KOPT-K1 (cell line): Measurements from ENCODE around the gene CAPN13.

Experiments
- H3K27ac ChIP-seq: fragments of 200-600 bp; sonication (generic); 2 replicates; pipeline ENCODE4 v1.5.1; 2016; ENCODE audit warnings: antibody characterized with exemption, mild to moderate bottlenecking, low read depth, low read length; ENCODE audit not compliant: poor library complexity, severe bottlenecking
- H3K36me3 ChIP-seq: fragments of 200-600 bp; sonication (generic); 2 replicates; pipeline ENCODE4 v1.5.1; 2017; ENCODE audit warnings: antibody characterized with exemption, mild to moderate bottlenecking, low read length, moderate library complexity; ENCODE audit not compliant: insufficient read depth
- H3K9me3 ChIP-seq: fragments of 200-600 bp; sonication (generic); 2 replicates; pipeline ENCODE4 v1.5.1; 2017; ENCODE audit warnings: antibody characterized with exemption, low read length, mild to moderate bottlenecking; ENCODE audit not compliant: insufficient read depth, poor library complexity, severe bottlenecking

CAPN13 gene

DNA sequence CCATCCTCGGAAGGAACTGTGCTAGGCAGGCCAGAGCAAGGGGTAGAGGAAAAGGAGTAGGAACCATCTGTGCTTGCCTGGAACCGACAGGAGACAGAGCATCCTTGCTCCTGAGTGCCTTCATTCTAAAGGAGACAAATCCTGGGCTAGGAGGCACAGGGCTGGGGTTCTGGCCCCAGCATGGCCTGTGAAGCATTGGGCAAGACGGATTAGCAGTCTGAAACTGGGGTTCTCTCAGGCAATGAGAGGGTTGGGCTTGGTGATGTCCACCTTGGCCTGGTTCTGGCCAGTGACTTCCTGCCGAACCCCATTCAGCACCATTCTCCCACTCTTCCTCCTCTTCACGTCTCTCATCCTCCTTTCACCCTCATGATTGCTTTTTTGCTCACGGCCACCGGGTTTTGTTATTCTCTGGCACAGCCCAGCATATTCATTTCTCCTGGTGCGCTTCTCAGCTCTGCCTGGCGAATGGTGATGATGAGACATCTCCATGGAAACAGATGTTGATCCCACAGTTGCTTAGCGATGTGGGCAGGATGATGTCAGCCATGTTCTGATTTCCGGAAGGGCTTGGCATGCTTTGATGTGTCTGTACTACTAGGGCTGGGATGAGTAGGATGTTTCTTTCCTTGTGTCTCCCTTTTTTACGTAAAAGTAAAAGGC, 127.7 kb downstream of the CAPN13 start:
- Histone ChIP-seq H3K9me3 (no peaks in the 10 kb centered on the region), H3K36me3 (no peaks in the 10 kb centered on the region), H3K27ac (no peak overlapping the region)

GRCh38 chr2:30678410-30679137, 128.7 kb downstream of the CAPN13 start:
- Histone ChIP-seq H3K9me3 (no peaks in the 10 kb centered on the region), H3K36me3 (no peaks in the 10 kb centered on the region), H3K27ac (no peak overlapping the region)

GRCh38 chr2:30677861-30678385, 129.3 kb downstream of the CAPN13 start:
- Histone ChIP-seq H3K27ac (no peak overlapping the region), H3K36me3 (no peaks in the 10 kb centered on the region), H3K9me3 (no peaks in the 10 kb centered on the region)

DNA sequence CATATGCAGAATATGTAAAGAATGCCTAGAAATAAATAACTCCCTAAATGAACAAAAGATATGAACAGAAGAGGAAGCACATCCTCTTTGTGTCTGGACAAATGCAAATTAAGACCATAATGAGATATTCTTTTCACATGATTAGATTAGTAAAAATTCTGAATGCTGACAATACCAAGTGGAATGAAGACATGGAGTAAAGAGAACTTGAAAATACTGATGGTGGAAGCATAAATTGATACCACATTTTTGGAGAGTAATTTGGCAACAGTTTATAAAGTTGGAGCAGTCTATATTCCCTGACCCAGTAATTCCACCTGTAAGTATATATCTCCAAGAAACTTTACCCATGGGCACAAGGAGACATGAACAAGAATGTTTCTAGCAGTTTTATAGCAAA, 130.0 kb downstream of the CAPN13 start:
- H3K9me3 ChIP-seq, result no peaks in the 10 kb centered on the region
- H3K27ac ChIP-seq, result no peak overlapping the region
- H3K36me3 ChIP-seq, result no peaks in the 10 kb centered on the region

GRCh38 chr2:30675758-30676157, 131.5 kb downstream of the CAPN13 start:
- Histone ChIP-seq H3K9me3 (peaks cover 5% of the 10 kb centered on the region), H3K27ac (no peak overlapping the region)

GRCh38 chr2:30673127-30673526, 134.1 kb downstream of the CAPN13 start:
- Histone ChIP-seq H3K36me3 (no peaks in the 10 kb centered on the region), H3K27ac (no peak overlapping the region), H3K9me3 (peaks cover 26% of the 10 kb centered on the region)

More at GRCh38 chr2:30675758-30676157, 131.5 kb downstream of the CAPN13 start:
- H3K36me3 ChIP-seq, result no peaks in the 10 kb centered on the region
